HG02885 (cell line): ENCODE data around the gene CFAP100.

Source experiments
- ATAC-seq: cut with Tn5 transposase; IDR thresholded peaks from one replicate; pipeline ENCODE4 v1.9.1; 2021; ENCODE audit warnings: mild to moderate bottlenecking; ENCODE audit not compliant: unreplicated experiment, poor library complexity

Gene CFAP100

DNA sequence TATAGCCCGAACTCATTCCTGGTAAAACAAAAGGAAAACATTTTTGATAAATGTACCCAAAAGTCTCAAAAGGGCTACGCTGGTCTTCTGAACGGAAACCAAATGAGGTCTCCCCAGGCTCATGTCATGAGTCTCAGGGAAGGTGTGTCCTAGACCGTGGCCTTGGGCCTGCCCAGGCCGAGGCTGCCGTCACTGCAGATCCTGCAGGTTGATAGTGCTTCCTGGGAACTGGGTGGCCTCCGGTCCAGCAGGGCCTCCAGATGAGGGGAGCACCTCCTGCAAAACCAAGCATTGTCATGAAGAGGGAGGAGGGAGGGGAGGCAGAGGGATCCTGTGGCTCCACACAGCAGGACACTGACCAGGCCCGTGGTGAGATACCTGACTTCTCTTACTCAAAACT lies 43.5 kb downstream of the CFAP100 start:
- no peak for ATAC-seq

DNA sequence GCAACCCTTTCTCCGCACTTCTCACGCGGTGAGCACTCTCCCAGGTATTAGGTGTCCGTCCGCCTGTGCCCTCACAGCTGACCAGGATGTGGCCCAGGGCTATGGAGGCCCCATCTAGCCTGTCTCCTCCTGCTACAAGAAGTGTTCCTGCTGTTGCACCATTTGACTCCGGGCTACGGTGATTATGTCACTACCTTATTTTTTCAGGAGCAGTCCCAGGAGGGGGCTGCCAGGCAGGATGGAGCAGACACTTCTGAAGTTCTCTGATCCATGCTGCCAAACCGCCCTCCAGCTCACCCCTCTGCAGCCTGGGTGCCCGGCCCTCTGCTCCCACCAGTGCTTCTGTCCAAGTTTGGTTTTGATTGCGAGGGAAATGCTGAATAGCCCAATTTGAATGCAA lies 44.0 kb downstream of the CFAP100 start:
- ATAC-seq = no peak

DNA sequence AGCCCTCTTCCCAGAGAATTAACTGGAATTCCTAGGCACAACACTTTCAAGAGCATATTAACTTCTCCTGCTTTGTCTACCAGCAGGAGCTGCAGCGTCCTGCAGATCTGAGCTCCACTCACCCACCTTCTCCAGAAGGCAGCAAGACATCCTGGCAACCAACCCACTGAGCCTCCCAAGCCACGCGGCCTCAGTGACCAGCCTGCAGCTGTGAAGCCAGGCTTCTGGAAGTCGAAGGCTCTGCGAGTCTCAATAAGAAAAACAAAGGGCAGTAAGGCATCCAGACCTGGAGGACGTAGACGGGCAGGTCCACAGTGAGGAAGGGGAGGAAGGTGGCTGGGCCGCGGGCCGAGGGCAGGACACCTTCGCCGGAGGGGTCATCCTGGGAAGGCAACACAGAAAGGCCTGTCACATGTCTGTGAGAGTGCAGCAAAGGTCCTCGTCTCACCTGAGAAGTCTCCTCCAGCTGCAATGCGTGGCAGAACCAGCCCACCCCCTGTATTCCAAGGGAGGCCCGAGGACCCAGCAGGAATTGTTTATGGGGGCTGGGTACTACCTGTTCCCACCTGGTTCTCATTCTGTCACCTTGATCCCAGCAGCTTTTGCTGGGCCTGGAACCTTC lies 44.7 kb downstream of the CFAP100 start:
- ATAC-seq = no peak

DNA sequence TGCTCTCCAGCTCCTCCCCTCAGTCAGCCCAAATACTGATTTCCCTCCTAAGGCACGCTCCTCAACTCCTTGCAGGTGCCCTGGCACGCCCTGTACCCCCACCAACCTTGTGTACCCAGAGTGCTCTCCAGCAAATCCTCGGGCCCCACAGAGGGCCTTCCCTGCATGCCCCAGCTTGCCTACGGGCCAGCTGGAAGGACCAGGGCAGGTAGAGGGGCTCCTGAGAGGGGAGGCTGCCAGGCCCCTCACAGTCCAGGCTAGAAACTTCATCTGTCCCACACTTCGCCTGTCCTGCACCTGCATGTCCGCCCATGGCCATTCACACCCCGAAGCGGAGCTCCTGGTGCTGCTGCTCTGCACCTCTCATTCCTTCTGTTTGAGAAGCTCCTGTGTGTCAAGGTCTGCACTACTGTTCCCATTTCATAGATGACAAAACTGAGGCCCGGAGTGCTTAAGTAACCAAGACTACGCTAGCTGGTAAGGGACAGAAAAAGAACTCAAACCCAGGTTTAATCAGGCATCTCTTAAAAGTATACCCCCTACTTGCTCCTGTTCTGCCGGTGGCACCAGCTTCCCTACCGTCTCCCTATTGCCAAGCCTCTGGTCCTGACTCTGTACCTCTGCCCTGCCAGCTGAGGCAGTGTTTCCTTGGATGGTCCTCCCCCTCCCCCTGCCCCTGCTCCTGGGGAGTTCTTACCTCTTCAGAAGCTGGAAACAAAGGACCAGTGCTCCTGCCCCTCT lies 45.4 kb downstream of the CFAP100 start:
- no peak for ATAC-seq

DNA sequence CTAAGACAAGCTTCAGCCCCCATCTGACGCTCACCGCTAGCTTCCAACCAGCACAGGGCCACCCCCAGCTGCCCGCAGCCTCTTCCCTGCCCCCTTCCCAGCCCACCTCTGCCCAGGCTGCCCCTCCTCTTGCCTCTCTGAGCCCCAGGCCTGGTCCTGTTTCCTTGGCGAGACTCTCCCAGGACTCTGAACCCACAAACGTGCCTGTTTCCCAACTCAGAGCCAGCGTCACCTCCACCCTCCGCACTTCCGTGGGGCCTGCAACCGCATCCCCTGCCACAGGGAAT lies 45.9 kb downstream of the CFAP100 start:
- ATAC-seq = no peak

DNA sequence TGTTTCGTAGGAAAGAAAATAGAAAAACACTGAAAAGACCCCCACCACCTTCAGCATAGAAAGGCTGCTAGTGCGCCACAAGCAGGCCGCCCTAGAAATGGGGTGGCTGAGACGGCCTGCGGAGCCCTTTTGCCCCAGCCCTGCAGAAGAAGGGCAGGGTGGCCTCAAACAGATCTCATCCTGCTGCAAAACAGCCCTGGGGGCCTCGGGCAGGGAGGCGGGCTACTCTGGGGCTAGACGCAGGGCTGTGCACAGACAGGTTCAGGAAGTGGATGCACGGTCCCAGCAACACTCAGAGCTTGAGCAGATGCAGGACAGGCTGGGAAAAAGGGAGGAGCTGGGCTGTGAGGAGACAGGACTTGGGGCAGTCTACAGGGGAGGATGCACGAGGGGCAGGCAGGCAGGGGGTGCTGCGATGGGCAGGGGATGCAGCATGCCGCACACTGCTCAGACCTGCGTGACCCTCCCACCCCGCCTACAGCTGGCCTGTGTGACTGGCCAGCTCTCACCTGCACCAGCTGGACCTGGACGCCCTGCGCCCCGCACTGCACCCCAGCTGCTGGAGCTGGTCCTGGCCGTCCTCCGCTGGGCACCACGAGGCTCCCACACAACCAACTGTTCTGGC lies 46.7 kb downstream of the CFAP100 start:
- ATAC-seq = no peak

DNA sequence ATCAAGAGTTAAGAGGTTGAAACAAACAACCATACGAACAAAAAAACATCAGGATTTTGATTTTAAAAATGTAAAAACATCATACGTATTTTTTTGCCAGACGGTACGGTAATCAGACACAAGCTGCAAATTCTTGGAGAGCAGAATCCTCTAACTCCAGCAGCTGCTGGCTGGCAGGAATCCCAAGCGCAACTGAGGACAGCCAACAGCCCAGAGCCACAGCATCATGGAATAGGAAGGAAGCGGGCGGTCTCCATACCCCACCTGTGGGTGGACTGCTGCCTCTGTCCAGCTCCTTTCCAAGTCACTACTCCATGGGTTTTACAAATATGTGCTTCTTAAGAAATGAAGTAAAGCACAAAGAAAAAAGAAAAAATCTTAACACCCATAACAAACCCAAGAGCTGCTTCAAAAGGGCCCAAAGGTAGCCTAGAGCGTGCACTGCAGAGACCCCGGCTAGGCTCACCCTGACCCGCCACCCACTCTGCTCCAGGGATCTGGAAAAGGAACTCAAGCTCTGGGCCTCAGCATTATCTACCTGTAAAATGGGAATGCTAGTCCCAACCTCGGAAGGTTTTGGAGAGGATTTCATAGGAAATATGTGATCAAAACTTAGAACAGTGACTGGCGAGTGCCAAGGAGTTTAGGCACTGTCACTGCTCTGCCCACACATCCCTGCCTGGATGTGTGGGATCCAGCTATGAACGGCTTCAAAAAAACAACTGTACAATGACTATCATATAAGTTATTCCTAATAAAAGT lies 47.6 kb downstream of the CFAP100 start:
- ATAC-seq = no peak

DNA sequence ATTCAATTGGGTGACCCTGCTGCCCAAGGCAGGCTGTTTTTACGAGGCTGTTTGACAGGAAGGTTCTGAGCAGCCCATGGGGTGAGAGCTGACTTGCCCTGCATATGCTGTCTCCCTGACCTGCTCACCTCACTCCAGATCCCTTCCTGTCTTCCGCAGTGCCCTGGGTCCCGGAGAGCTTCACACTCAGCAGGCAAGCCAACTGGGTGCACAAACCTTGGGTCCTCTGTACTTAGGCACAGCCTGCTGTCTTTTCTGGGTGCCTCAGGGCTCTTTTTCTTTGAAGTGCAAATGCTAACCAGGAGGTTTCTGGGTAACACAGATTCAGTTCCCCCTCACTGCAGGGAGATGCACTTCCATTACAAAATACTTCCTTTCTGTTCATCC lies 48.1 kb downstream of the CFAP100 start:
- no peak for ATAC-seq

DNA sequence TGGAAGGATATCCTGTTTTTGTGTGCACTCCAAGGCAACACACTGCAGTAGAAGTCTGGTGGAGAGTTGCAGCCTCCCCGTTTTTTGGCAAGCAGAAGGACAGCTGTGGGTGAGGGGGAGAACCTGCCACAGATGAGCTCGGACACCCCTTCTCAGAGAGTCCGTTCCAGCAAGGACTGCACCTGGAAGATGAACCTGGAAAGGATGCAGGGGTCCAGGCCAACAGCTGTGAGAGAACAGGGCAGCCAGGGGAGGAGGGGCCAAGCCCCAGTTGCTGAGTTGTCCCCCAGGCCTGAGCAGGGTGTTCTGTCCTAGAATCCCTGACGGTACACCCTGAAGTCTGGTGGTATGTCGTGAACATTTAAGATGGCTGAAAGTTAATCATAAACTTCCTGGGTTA lies 50.8 kb downstream of the CFAP100 start:
- no peak for ATAC-seq

DNA sequence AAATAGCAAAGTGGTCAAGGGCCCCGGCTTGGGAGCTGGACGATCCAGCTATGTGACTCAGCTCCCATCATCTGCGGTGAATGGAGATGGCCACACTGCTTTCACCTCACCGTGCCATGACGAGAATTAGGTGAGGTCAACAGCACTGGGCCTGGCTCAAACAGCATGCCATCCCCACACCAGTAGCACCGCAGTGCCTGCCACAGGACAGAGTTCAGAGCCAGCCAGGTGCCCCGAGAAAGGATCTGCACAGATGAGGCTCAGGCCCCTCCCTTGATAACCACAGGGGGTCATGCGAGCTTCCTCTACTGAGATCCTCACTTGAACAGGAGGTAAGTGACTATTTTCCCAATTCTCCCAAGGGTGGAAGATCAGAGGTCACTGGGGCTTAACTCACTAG lies 51.6 kb downstream of the CFAP100 start:
- ATAC-seq = no peak

DNA sequence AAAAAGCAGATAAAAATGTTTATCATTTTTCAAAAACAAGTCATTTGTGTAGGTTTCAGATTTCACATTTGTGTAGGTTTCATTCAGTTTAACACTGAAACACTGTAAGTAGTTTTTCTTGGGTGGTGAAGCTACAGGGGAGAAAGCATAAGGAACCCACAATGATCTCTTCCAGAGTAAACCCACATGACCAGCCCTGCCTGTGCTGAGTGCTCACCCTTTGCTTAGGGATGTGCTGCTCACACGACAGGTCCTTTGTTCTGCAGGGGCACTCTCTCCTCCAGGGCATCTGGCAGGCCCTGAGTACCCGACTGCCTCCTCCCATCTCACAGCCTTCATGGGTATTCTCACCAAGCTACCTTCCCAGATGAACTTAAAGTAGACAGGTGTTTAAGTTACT lies 52.1 kb downstream of the CFAP100 start:
- ATAC-seq = no peak

DNA sequence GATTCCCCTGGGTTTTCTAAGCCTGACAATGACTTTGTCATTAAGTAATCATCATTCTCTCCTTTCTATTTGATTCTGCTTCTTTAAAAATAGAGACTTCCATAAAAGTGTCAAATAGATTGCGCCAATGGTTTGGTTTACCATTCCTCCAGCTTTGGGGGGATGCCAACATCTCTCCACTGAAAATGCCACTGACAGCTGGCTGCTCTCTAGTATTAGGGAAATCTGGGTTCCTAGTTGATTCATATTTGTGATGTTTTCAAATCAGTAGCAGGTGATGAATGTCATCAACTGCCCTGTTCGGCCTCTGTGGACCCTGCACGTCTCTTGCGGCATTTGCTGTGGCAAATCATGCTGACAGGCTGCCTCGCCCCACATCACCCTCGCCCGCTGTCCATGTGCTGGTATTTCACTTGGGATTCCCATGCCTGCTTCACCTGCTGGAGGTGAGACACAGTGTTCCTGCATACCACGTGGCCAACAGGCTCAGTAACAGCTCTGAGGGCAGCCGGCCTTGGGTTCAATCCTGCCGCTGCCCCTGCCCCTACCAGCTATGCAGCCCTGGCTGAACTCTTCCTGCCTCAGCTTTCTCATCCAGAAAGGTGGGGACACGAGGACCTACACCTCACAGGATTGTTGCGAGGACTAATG lies 52.9 kb downstream of the CFAP100 start:
- no peak for ATAC-seq

DNA sequence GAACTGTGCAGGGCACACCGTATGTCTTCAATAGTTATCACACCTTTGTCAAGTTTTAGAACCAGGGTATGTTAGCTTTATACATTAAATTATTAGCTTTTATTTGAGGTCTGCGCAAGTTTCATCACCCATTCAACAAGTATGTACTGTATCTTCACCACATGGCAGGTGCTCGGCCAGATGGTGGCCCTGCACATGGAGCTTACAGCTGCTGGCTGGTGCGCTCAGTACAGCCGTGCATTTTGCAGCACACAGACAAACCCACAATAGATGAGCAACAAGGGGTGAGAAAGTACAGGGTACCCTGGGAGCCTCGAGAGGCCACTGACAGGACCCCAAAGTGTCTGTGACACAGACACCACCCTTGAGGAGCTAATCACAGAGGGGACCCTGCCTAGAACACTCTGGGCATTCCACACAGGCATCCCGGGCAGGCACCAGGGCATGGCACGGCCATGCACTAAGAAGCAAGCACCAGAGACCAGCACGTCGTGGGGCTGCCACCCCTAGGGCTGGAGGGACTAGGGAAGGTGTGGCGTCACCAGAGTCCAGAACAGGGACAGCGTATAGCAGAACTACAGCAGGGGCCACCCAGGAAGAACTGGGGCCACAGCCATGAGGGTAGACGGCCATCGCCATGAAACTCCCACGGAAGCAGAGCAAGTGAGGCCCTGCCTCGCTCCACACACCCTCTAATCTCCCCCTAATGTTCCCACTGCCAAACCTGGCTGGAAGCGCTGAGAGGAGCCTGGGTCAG lies 53.6 kb downstream of the CFAP100 start:
- ATAC-seq = no peak

DNA sequence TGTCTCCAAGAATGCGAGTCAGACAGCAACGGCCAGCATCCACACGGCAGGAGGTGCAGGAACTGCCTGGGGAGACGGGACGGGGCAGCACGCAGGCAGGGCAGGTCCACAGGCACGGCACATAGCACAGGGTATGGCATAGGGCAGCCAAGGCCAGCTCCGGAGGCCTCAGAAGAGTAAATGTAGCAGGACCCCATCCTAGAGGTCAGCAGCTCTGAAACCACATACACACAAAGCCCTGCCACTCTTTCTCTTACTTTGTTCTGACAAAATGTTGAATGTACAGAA lies 54.1 kb downstream of the CFAP100 start:
- no peak for ATAC-seq

DNA sequence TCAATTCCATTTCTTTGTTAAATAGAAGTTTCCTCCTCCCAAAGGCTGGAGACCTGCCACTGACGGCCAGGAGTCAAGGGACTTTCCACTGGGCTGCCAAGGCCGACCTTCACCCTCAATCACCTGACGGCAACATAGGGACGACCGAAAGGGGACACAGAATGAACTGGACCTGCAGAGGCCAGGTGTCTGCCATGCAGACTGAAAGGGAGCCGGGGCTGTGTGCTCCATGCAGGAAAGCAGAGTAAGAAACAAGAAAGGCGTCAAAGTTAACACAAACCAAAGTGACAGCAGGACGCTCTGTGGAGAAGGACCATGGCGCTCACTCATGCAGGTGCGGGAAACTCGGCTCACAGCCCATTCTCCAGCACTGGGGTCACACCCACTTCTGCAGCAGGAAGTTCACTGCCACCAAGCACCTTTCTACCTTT lies 54.9 kb downstream of the CFAP100 start:
- no peak for ATAC-seq

DNA sequence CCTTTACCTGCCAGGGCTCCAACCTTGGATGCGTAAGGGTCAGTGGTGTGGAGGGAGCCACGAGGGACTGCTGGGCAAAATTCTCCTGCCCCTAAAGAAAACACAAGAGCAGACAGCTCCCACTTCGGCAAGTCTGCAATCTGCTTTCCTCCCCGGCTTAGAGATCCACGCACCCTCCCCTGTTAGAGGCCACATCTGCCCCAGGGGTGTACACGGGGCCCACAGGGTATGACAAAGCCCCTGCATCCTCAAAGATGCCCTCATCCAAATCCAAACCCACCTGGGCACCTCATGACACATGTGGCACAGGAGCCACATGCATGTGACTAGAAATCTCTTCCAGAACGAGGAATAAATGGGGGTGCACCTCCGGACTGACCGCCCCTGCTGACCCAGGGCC lies 55.5 kb downstream of the CFAP100 start:
- no peak for ATAC-seq

DNA sequence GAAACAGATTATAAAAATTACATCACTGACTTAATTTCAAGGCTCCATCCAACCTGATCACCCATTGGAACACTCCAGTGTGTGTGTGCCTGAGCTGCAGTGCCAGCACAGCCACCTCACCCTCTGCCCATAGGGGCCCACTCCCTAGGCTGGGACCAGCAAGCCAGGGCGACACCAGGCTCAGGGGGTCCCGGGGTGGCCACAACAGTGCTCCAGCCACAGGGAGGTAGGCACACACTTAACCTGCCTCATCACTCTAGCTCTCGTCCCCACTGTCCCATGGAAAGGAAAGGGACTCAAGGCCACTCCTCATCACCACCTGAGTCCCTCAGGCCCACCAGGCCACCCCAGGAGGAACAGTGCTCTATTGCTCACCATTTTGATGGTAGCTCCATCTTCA lies 56.0 kb downstream of the CFAP100 start:
- no peak for ATAC-seq

DNA sequence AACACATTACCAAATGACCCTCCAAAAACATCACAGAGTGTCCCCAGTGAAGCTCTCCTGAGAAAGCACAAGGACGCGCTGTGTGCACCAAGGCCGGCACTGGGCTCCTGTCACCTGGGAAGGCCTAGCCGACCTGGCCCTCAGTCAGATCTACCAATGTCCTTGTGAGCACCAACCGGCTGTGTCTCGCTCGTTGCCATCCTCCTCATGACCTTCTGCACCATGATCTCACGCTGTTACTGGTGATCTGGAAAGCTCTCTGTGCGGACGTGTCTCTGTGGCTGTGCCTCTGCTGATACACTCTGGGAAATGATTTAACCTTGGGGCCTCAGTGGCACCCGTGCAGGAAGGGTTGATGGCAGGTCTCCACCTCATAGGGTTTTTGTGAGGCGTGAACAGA lies 56.8 kb downstream of the CFAP100 start:
- no peak for ATAC-seq

DNA sequence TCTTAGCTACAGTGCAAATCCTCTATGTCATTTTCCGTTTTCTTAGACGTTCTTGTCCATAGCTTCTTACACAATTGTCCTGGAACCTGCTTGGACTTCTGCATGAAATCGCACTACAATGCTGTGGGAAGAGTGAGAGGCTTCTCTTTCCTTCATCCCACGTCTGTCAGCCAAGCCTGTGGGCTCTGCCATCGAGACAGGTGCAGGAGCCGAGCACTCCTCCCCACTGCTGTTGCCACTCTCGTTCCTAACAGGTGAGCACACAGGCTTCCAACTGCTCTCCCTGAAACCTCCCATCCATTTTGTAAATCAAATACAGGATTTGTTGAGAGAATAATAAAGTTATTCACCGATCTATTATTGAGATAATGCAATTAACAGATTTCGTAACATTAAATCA lies 57.5 kb downstream of the CFAP100 start:
- ATAC-seq = no peak

DNA sequence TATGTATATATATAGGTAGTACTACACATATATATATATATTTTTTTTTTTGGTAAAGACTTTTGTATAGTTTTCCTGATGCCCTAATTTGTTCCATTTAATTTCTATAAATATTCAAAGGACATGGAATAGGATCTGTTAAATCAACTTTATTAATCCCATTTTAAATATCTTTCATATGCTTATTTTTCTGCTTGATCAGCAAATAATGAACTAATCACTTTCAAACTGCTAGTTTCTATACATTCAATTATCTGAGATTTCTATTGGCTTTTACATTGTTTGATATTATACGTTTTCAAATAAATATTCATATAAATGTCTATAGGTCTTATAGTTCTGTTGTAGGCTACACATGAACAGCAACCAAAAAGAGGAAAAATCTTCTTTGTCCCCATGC lies 59.3 kb downstream of the CFAP100 start:
- no peak for ATAC-seq
